A549 (cell line): ENCODE results near the gene VIPR2. TPM values are rescaled to one million over a fixed set of nuclear protein-coding genes. Genes with fewer than 3 reads are reported as not detected.

ENCODE experiments used
- ATAC-seq, 2 experiments: fragments of 200-7000 bp in 1 of 2; fragments of >200 bp in 1 of 2; cut with Nextera tagmentation in 1 of 2; cut with Tn5 transposase in 1 of 2; 3 replicates each; pipeline versions ENCODE4 v1.8.0 to v1.9.1; 2018 to 2020; ENCODE audit warnings: mild to moderate bottlenecking in 1 of 2, moderate library complexity in 1 of 2
- CTCF ChIA-PET: fragments of 300-600 bp; sonication (Branson Sonifier 250); formaldehyde crosslinking; extraction: SDS; loops from one replicate; lab custom pipeline; 2021; ENCODE audit warnings: antibody characterized with exemption, inconsistent platforms; lab: Yijun Ruan, JAX
- POLR2A ChIA-PET: fragments of 350-600 bp; formaldehyde crosslinking; extraction: SDS; loops from one replicate; lab custom pipeline; 2021; ENCODE audit warnings: antibody characterized with exemption, inconsistent platforms; lab: Yijun Ruan, JAX
- DNase-seq, 2 experiments: peaks; one replicate each; pipeline versions ENCODE4 v3.0.0 to v3.0.0-alpha.2; 2011 to 2016; ENCODE audit warnings: low read depth in 1 of 2, low spot score in 1 of 2
- FAIRE-seq: peaks from 2 replicates; lab custom pipeline; 2011; peaks lifted over from hg19 to GRCh38; lab: Jason Lieb, UNC
- H3K27ac ChIP-seq, 2 experiments: fragments of >200 bp; sonication (Bioruptor Twin); formaldehyde crosslinking; 3 replicates each; pipeline ENCODE4 v1.5.1; 2016 to 2017
- H3K4me1 ChIP-seq: fragments of >200 bp; sonication (Bioruptor Twin); formaldehyde crosslinking; 3 replicates; pipeline ENCODE4 v1.6.1; 2016
- H3K4me2 ChIP-seq: fragments of >200 bp; sonication (Bioruptor Twin); formaldehyde crosslinking; 3 replicates; pipeline ENCODE4 v1.6.1; 2016
- H3K4me3 ChIP-seq: fragments of >200 bp; sonication (Bioruptor Twin); formaldehyde crosslinking; 3 replicates; pipeline ENCODE4 v1.5.1; 2016
- H3K9me3 ChIP-seq: fragments of >200 bp; sonication (Bioruptor Twin); formaldehyde crosslinking; 3 replicates; pipeline ENCODE4 v1.6.1; 2016
- BHLHE40 ChIP-seq: IDR thresholded peaks from 2 replicates; pipeline ENCODE4 v1.6.1; 2012; ENCODE audit warnings: low read depth, low read length, inconsistent platforms
- CBX8 ChIP-seq: fragments of 200-600 bp; sonication (generic); IDR thresholded peaks from 2 replicates; pipeline ENCODE4 v1.6.1; 2016
- EP300 ChIP-seq, 2 experiments: fragments of >200 bp; sonication (Bioruptor Twin); formaldehyde crosslinking; IDR thresholded peaks; 2 replicates in 1 of 2; 3 replicates in 1 of 2; pipeline ENCODE4 v1.6.1; 2016 to 2017
- FOSB ChIP-seq: fragments of 250-450 bp; sonication (Bioruptor Pico); IDR thresholded peaks from 2 replicates; pipeline ENCODE4 v1.5.0; 2020; ENCODE audit warnings: mild to moderate bottlenecking, moderate library complexity
- FOXS1 ChIP-seq: fragments of 250-450 bp; sonication (Bioruptor Pico); IDR thresholded peaks from 2 replicates; pipeline ENCODE4 v1.5.0; 2020; ENCODE audit warnings: mild to moderate bottlenecking, moderate library complexity
- MAFK ChIP-seq: fragments of 450-650 bp; IDR thresholded peaks from 2 replicates; pipeline ENCODE4 v1.6.1; 2014; ENCODE audit not compliant: partially characterized antibody
- PHF8 ChIP-seq: fragments of 200-600 bp; sonication (generic); IDR thresholded peaks from 2 replicates; pipeline ENCODE4 v1.6.1; 2016; ENCODE audit warnings: low read depth, mild to moderate bottlenecking, antibody characterized with exemption, moderate library complexity, borderline replicate concordance
- POLR2AphosphoS2 ChIP-seq: conservative IDR thresholded peaks from 2 replicates; pipeline ENCODE4 v1.6.1; 2012; ENCODE audit warnings: low read length, improper control_type of control experiment, inconsistent platforms
- RCOR1 ChIP-seq: fragments of 150-350 bp; IDR thresholded peaks from 2 replicates; pipeline ENCODE4 v1.6.1; 2014; ENCODE audit warnings: antibody characterized with exemption, low read length, low read depth
- TFCP2L1 ChIP-seq: fragments of 250-450 bp; sonication (Bioruptor Pico); IDR thresholded peaks from 2 replicates; pipeline ENCODE4 v1.5.0; 2021; ENCODE audit warnings: mild to moderate bottlenecking
- ZFP36 ChIP-seq: fragments of 450-650 bp; IDR thresholded peaks from 2 replicates; pipeline ENCODE4 v1.6.1; 2014; ENCODE audit warnings: borderline replicate concordance; ENCODE audit not compliant: partially characterized antibody
- ZSCAN20 ChIP-seq: fragments of 250-450 bp; sonication (Bioruptor Pico); IDR thresholded peaks from 2 replicates; pipeline ENCODE4 v1.8.0; 2022; ENCODE audit warnings: mild to moderate bottlenecking, moderate library complexity
- WGBS: methylation state at CpG from one replicate; pipeline ENCODE4 v1.1.6; 2017; ENCODE audit errors: missing lambda C conversion rate; 5-methylcytosine and 5-hydroxymethylcytosine counted together
- polyA plus RNA-seq, 4 experiments: library from polyadenylated mRNA; depleted of rRNA in 3 of 4; stranded (reverse); fragments of >200 nt; fragmentation: RNase III in 1 of 4; extraction: RNeasy Plus Mini Kit Qiagen cat#74134 plus additional on column Dnase treatment in 1 of 4; gene quantifications; 2 replicates in 3 of 4; 3 replicates in 1 of 4; pipeline ENCODE4 v1.2.3, GENCODE V29; 2011 to 2017
- TF ChIP-seq, protein P1 (sequence below): fragments of 450-650 bp; IDR thresholded peaks from 2 replicates; pipeline ENCODE4 v1.6.1; 2014; ENCODE audit warnings: antibody characterized with exemption
- TF ChIP-seq, protein P2 (sequence below): fragments of >200 bp; sonication (Bioruptor Twin); formaldehyde crosslinking; IDR thresholded peaks from 2 replicates; pipeline ENCODE4 v1.6.1; 2016
- TF ChIP-seq, protein P3 (sequence below): fragments of >200 bp; sonication (Bioruptor Twin); formaldehyde crosslinking; IDR thresholded peaks from 3 replicates; pipeline ENCODE4 v1.6.1; 2016
- TF ChIP-seq, protein P4 (sequence below): fragments of 250-450 bp; sonication (Bioruptor Pico); IDR thresholded peaks from 2 replicates; pipeline ENCODE4 v1.5.0; 2021; ENCODE audit warnings: mild to moderate bottlenecking, moderate library complexity, borderline replicate concordance
- TF ChIP-seq, protein P5 (sequence below): fragments of 150-350 bp; IDR thresholded peaks from 2 replicates; pipeline ENCODE4 v1.6.1; 2014; ENCODE audit warnings: low read depth, mild to moderate bottlenecking, low read length

VIPR2 gene
- polyA plus RNA-seq, 2 of the 4 experiments (the other 2 are of a cell fraction) = not detected

DNA sequence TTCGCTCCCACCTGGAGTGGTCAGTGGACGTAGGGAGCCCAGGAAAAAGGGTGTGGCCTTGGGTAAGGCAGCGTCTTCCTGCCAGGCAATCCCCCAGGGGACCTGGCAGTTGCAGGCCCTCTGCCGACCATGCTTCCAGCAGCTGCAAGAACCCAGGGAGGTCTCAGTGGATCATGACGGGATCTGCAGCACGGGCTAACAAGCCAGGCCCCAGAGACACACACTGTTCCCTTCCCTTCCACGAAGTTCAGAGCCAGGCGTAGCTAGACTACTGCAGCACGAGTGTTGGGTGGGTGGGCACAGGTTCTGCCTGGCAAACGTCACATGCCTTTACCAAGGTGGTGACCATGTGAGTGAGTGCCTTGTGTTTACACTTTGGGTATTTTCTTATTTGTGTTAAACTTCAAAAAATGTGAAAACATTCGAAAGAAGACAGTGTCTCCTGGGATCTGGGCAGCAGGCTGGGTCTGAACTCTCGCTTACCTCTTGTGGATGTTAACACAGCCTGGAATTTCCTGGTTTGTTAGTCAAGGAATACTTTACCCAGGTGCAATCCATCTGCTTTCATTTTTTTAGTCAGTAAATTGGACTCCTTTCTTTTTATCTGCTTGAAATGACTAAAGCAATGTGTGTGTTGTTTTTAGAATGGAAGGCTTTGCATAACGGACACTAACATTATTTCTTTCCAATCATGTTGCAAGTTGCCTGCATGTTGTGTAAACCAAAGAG, 48.2 kb upstream of the VIPR2 start:
- WGBS = 57% methylated on average over 12 of the region's 13 CpGs
- Histone ChIP-seq H3K9me3 (peaks cover 4% of the 10 kb centered on the region; the same call in 2 of the 3 replicates), H3K4me3 (no peak overlapping the region), H3K4me1 (peaks cover 4% of the 10 kb centered on the region; the same call in 1 of the 3 replicates), H3K27ac (no peak overlapping the region), H3K4me2 (no peak overlapping the region)
- POLR2A ChIA-PET = no interaction called here
- CTCF ChIA-PET = no interaction called here
- ATAC-seq = no peak
- FAIRE-seq = no peak
- TF ChIP-seq RCOR1 (no peak), EP300 (IDR thresholded peaks at IDR 0.05) (no peak), CBX8 (no peak), ZSCAN20 (CRISPR knock-in tag) (no peak), BHLHE40 (no peak), PHF8 (no peak), TFCP2L1 (CRISPR knock-in tag) (no peak), FOSB (CRISPR knock-in tag) (no peak)
- TF ChIP-seq, protein P1, sequence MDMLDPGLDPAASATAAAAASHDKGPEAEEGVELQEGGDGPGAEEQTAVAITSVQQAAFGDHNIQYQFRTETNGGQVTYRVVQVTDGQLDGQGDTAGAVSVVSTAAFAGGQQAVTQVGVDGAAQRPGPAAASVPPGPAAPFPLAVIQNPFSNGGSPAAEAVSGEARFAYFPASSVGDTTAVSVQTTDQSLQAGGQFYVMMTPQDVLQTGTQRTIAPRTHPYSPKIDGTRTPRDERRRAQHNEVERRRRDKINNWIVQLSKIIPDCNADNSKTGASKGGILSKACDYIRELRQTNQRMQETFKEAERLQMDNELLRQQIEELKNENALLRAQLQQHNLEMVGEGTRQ = no peak
- TF ChIP-seq, protein P2, sequence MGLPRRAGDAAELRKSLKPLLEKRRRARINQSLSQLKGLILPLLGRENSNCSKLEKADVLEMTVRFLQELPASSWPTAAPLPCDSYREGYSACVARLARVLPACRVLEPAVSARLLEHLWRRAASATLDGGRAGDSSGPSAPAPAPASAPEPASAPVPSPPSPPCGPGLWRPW = no peak
- TF ChIP-seq, protein P3, sequence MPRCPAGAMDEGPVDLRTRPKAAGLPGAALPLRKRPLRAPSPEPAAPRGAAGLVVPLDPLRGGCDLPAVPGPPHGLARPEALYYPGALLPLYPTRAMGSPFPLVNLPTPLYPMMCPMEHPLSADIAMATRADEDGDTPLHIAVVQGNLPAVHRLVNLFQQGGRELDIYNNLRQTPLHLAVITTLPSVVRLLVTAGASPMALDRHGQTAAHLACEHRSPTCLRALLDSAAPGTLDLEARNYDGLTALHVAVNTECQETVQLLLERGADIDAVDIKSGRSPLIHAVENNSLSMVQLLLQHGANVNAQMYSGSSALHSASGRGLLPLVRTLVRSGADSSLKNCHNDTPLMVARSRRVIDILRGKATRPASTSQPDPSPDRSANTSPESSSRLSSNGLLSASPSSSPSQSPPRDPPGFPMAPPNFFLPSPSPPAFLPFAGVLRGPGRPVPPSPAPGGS = no peak
- TF ChIP-seq, protein P4, sequence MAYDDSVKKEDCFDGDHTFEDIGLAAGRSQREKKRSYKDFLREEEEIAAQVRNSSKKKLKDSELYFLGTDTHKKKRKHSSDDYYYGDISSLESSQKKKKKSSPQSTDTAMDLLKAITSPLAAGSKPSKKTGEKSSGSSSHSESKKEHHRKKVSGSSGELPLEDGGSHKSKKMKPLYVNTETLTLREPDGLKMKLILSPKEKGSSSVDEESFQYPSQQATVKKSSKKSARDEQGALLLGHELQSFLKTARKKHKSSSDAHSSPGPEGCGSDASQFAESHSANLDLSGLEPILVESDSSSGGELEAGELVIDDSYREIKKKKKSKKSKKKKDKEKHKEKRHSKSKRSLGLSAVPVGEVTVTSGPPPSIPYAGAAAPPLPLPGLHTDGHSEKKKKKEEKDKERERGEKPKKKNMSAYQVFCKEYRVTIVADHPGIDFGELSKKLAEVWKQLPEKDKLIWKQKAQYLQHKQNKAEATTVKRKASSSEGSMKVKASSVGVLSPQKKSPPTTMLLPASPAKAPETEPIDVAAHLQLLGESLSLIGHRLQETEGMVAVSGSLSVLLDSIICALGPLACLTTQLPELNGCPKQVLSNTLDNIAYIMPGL (CRISPR knock-in tag) = no peak
- TF ChIP-seq, protein P5, sequence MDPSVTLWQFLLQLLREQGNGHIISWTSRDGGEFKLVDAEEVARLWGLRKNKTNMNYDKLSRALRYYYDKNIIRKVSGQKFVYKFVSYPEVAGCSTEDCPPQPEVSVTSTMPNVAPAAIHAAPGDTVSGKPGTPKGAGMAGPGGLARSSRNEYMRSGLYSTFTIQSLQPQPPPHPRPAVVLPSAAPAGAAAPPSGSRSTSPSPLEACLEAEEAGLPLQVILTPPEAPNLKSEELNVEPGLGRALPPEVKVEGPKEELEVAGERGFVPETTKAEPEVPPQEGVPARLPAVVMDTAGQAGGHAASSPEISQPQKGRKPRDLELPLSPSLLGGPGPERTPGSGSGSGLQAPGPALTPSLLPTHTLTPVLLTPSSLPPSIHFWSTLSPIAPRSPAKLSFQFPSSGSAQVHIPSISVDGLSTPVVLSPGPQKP = no peak
- DNase-seq = no peak

DNA sequence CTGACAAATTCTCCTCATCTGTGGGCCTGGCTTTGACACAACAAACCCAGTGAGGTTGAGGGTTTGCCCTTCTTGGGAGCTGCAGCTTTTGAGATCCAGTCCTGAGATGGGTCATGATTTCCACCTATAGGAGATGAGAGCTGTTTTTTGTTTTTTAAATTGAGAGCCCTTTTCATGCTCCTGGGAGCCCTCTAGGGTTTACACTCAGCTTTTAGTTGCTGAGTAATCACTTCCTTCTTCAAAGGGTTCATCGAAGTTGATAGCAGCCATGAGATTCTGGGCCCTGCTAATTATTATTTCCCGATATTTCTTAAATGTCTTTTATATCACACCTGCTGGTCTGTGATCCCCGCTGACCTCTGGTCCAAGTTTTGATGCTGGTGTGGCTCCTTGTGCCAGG, 47.3 kb upstream of the VIPR2 start:
- CTCF ChIA-PET = no interaction called here
- TF ChIP-seq MAFK (peak; percentile 80), ZFP36 (no peak)
- TF ChIP-seq, all 56 proteins: peak for 1
- ATAC-seq (no peak), DNase-seq (no peak), FAIRE-seq (no peak)
- WGBS = 62% methylated on average over 3 of the region's 3 CpGs
- Histone ChIP-seq H3K4me3 (no peak overlapping the region), H3K4me2 (no peak overlapping the region), H3K27ac (no peak overlapping the region), H3K9me3 (peaks cover 6% of the 10 kb centered on the region; the same call in 2 of the 3 replicates), H3K4me1 (peaks cover 4% of the 10 kb centered on the region; the same call in 1 of the 3 replicates)
- POLR2A ChIA-PET = no interaction called here

DNA sequence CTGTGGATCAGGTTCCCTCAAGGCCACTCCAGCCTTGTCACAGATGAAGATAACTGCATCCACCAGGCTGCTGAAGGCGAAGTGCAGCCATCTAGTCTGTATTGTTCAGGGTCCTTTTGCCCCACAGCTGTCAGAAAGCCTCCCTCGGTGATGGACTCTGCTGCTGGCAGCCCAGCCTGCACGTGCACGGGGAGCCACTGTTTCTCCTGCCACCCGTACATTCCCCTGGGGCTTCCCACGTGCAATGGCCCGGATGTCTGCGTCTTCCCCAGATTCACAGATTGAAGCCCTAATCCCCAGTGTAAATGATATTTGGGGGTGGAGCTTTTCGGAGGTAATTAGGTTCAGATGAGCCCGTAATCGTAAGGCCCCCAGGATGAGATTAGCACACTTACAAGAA, 46.6 kb upstream of the VIPR2 start:
- H3K4me2 ChIP-seq = no peak overlapping the region

More for the DNA sequence above, 46.6 kb upstream of the VIPR2 start:
- DNase-seq (no peak), ATAC-seq (0 out of 6 replicates have a peak, but pooled peaks of 1 of the 2 experiments have one; percentile 19), FAIRE-seq (no peak)
- 47% methylated on average over 11 of the region's 11 CpGs for WGBS
- Histone ChIP-seq H3K4me1 (peaks cover 1% of the 10 kb centered on the region; the same call in 1 of the 3 replicates), H3K9me3 (peaks cover 6% of the 10 kb centered on the region; the same call in 2 of the 3 replicates), H3K4me3 (no peak overlapping the region), H3K27ac (no peak overlapping the region)
- TF ChIP-seq POLR2AphosphoS2 (no peak), FOXS1 (CRISPR knock-in tag) (no peak)
- TF ChIP-seq, all 56 proteins: peak for 0
- CTCF ChIA-PET = no interaction called here
- POLR2A ChIA-PET = no interaction called here
